A549 (cell line): Measurements from ENCODE around the gene KRTAP1-5.

ENCODE experiments used
- CTCF ChIP-seq: fragments of >200 bp; sonication (Bioruptor Twin); formaldehyde crosslinking; IDR thresholded peaks from 3 replicates; pipeline ENCODE4 v1.5.1; 2016
- ESRRA ChIP-seq: fragments of 150-350 bp; IDR thresholded peaks from 2 replicates; pipeline ENCODE4 v1.6.1; 2014; ENCODE audit warnings: mild to moderate bottlenecking, low read length, borderline replicate concordance
- HDAC2 ChIP-seq: fragments of 200-600 bp; sonication (generic); IDR thresholded peaks from 2 replicates; pipeline ENCODE4 v1.6.1; 2016
- HOXB13 ChIP-seq: fragments of 250-450 bp; sonication (Bioruptor Pico); IDR thresholded peaks from 2 replicates; pipeline ENCODE4 v1.5.0; 2020; ENCODE audit warnings: low read depth, mild to moderate bottlenecking, moderate library complexity
- MAFK ChIP-seq: fragments of 450-650 bp; IDR thresholded peaks from 2 replicates; pipeline ENCODE4 v1.6.1; 2014; ENCODE audit not compliant: partially characterized antibody
- MAX ChIP-seq: IDR thresholded peaks from 2 replicates; pipeline ENCODE4 v1.6.1; 2012
- MAZ ChIP-seq: fragments of 150-350 bp; IDR thresholded peaks from 2 replicates; pipeline ENCODE4 v1.6.1; 2014; ENCODE audit warnings: antibody characterized with exemption, low read depth, low read length, borderline replicate concordance
- PBX3 ChIP-seq: IDR thresholded peaks from 2 replicates; pipeline ENCODE4 v1.6.1; 2012
- POLR2A ChIP-seq: IDR thresholded peaks from 2 replicates; pipeline ENCODE4 v1.6.1; 2012; ENCODE audit warnings: mild to moderate bottlenecking, low read length
- REST ChIP-seq: fragments of 200-600 bp; sonication (generic); IDR thresholded peaks from 2 replicates; pipeline ENCODE4 v1.6.1; 2016; ENCODE audit warnings: antibody characterized with exemption, mild to moderate bottlenecking, moderate library complexity
- RFX5 ChIP-seq: fragments of 450-650 bp; IDR thresholded peaks from 2 replicates; pipeline ENCODE4 v1.7.1; 2014; ENCODE audit warnings: antibody characterized with exemption, mild to moderate bottlenecking, moderate library complexity
- RNF2 ChIP-seq: fragments of 200-600 bp; sonication (generic); IDR thresholded peaks from 2 replicates; pipeline ENCODE4 v1.6.1; 2016; ENCODE audit warnings: low read depth, mild to moderate bottlenecking, antibody characterized with exemption, moderate library complexity, borderline replicate concordance
- SREBF2 ChIP-seq: fragments of 450-650 bp; IDR thresholded peaks from 2 replicates; pipeline ENCODE4 v1.6.1; 2014; ENCODE audit warnings: mild to moderate bottlenecking, moderate library complexity
- TP53 ChIP-seq: fragments of 250-450 bp; sonication (Bioruptor Pico); IDR thresholded peaks from 2 replicates; pipeline ENCODE4 v1.5.0; 2021; ENCODE audit warnings: mild to moderate bottlenecking, moderate library complexity

- no peak for TF ChIP-seq HOXB13
- TF ChIP-seq POLR2A: no peak
- TF ChIP-seq MAFK: no peak
- no peak for TF ChIP-seq CTCF
- TF ChIP-seq ESRRA: no peak
- no peak for TF ChIP-seq HDAC2
- no peak for TF ChIP-seq TP53 (CRISPR knock-in tag)
- TF ChIP-seq SREBF2: no peak
- no peak for TF ChIP-seq REST
- TF ChIP-seq PBX3: no peak
- TF ChIP-seq RFX5: no peak
- no peak for TF ChIP-seq MAX
- TF ChIP-seq RNF2: no peak
- no peak for TF ChIP-seq MAZ
Measured at GRCh38 chr17:41064301-41064700, 37.3 kb upstream of the KRTAP1-5 start.
